NCI-H82 treated with DMSO at 0.1 percent for 48 hours (cell line): ENCODE measurements around the gene RNF167.

Experiments used
- DNase-seq: peaks from one replicate; lab custom pipeline; 2025; ENCODE audit not compliant: unreplicated experiment; lab: John Stamatoyannopoulos, UW

The RNF167 gene

GRCh38 chr17:4938688-4939545 lies 1.2 kb upstream of the RNF167 start:
- DNase-seq = no peak

GRCh38 chr17:4939546-4939795 lies 597 bp upstream of the RNF167 start:
- no peak for DNase-seq

GRCh38 chr17:4940555-4941318 lies 669 bp downstream of the RNF167 start:
- no peak for DNase-seq

GRCh38 chr17:4941319-4941610 lies 1.2 kb downstream of the RNF167 start:
- DNase-seq = no peak

- no peak for DNase-seq
Observed at GRCh38 chr17:4942760-4943508, 2.9 kb downstream of the RNF167 start.

GRCh38 chr17:4944163-4944553 lies 4.1 kb downstream of the RNF167 start:
- no peak for DNase-seq

GRCh38 chr17:4944554-4945175 lies 4.6 kb downstream of the RNF167 start:
- no peak for DNase-seq

- no peak for DNase-seq
Observed at GRCh38 chr17:4945176-4945943, 5.3 kb downstream of the RNF167 start.

GRCh38 chr17:4945944-4946280 lies 5.8 kb downstream of the RNF167 start:
- DNase-seq = no peak

- no peak for DNase-seq
Observed at GRCh38 chr17:4946312-4946976, 6.4 kb downstream of the RNF167 start.

- DNase-seq = no peak
Observed at GRCh38 chr17:4947010-4947410, 6.9 kb downstream of the RNF167 start.

GRCh38 chr17:4947411-4948165 lies 7.5 kb downstream of the RNF167 start:
- DNase-seq = peak; percentile 28

- peak; percentile 81 for DNase-seq
Observed at GRCh38 chr17:4948166-4948930, 8.3 kb downstream of the RNF167 start, which contains the start of gene PFN1. TSS of gene PFN1 (minus strand) at chr17:4948530. CDS start at chr17:4948394, 136 bp downstream.

GRCh38 chr17:4948931-4949320 lies 8.9 kb downstream of the RNF167 start:
- DNase-seq = peak; percentile 83

GRCh38 chr17:4949321-4950074 lies 9.4 kb downstream of the RNF167 start:
- peak; percentile 44 for DNase-seq

GRCh38 chr17:4950075-4950745 lies 10.1 kb downstream of the RNF167 start:
- no peak for DNase-seq

- peak; percentile 79 for DNase-seq
Observed at GRCh38 chr17:4950746-4951204, 10.7 kb downstream of the RNF167 start, which contains the start of gene ENO3. TSS of gene ENO3 (plus strand) at chr17:4951119. CDS start at chr17:4951830, 711 bp downstream.
